Right atrium auricular region (tissue), 2 donors: ENCODE measurements around the gene SLAMF1. TPM values are rescaled to one million over a fixed set of nuclear protein-coding genes. Genes with fewer than 3 reads are reported as not detected.
"Not testable (repeated sequence)": the region's sequence is repeated elsewhere in the genome, so short reads cannot be mapped to it uniquely, and the experiment has no call there.

Source experiments
- DNase-seq: peaks from one replicate; pipeline ENCODE4 v3.0.0-alpha.2; 2019; ENCODE audit warnings: low spot score
- H3K27ac ChIP-seq, 2 donors: fragments of 200-600 bp; sonication (generic); 1 replicate in 1 of 2; 2 replicates in 1 of 2; pipeline ENCODE4 v1.5.1; 2016 to 2019
- H3K27me3 ChIP-seq, 2 donors: fragments of 200-600 bp; sonication (generic); one replicate each; pipeline versions ENCODE4 v1.5.1 to v1.6.0; 2017 to 2019
- H3K36me3 ChIP-seq: fragments of 200-600 bp; sonication (generic); one replicate; pipeline ENCODE4 v1.5.1; 2016
- H3K4me1 ChIP-seq, 2 donors: fragments of 200-600 bp; sonication (generic); one replicate each; pipeline versions ENCODE4 v1.5.1 to v1.6.0; 2017 to 2019
- H3K4me3 ChIP-seq, 2 donors: fragments of 200-600 bp; sonication (generic); 1 replicate in 1 of 2; 2 replicates in 1 of 2; pipeline ENCODE4 v1.5.1; 2017 to 2019; ENCODE audit warnings: mild to moderate bottlenecking in 1 of 2, moderate library complexity in 1 of 2
- H3K9me3 ChIP-seq, 2 donors: fragments of 200-600 bp; sonication (generic); one replicate each; pipeline ENCODE4 v1.5.1; 2019
- total RNA-seq, 2 donors: library from RNA; depleted of rRNA; stranded (reverse); fragments of >200 nt; gene quantifications; one replicate each; pipeline ENCODE4 v1.1.0, GENCODE V29; 2016
- TF ChIP-seq, protein P1 (sequence below), 2 donors: fragments of 200-600 bp; sonication (generic); IDR thresholded peaks; one replicate each; pipeline ENCODE4 v1.5.1; 2019; ENCODE audit warnings: antibody characterized with exemption in 2 of 2

Gene SLAMF1
- total RNA-seq, 2 donors from 2014 or later = 0.11 to 0.31 TPM

DNA sequence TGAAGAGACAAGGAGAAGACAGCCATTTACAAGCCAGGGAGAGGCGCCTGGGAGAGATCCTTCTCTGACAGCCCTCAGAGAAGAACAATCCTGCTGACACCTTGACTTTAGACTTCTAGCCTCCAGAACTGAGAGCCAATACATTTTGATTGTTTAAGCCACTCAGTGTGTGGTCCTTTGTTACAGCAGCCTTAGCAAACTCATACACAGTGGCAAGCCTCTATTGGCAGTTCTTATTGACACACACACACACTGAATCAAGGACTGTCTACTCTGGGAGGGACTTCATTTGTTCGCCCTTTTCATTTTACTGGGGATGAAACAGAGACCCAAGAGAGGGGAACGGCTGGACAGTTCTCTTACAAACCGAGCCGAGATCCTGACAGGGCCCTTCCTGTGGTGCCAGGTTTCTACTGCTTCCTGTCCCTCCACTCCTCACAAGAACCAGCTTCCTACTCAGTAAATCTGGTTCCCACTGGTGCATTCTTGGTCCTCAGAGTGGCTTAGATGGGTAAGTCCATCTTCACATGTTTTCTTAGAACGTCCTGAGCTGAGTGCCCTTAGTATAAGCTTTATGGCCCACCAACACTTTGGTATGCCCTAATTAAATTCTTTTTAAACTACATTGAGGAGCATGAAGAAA is 14.7 kb downstream of the SLAMF1 start:
- Histone ChIP-seq H3K4me1 (no peaks in the 10 kb centered on the region), H3K9me3 (no peaks in the 10 kb centered on the region), H3K4me3 (no peak overlapping the region), H3K27me3 (no peaks in the 10 kb centered on the region), H3K36me3 (no peaks in the 10 kb centered on the region), H3K27ac (no peak overlapping the region)
- TF ChIP-seq, protein P1, sequence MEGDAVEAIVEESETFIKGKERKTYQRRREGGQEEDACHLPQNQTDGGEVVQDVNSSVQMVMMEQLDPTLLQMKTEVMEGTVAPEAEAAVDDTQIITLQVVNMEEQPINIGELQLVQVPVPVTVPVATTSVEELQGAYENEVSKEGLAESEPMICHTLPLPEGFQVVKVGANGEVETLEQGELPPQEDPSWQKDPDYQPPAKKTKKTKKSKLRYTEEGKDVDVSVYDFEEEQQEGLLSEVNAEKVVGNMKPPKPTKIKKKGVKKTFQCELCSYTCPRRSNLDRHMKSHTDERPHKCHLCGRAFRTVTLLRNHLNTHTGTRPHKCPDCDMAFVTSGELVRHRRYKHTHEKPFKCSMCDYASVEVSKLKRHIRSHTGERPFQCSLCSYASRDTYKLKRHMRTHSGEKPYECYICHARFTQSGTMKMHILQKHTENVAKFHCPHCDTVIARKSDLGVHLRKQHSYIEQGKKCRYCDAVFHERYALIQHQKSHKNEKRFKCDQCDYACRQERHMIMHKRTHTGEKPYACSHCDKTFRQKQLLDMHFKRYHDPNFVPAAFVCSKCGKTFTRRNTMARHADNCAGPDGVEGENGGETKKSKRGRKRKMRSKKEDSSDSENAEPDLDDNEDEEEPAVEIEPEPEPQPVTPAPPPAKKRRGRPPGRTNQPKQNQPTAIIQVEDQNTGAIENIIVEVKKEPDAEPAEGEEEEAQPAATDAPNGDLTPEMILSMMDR (IDR thresholded peaks at IDR 0.05) = no peak
- no peak for DNase-seq

DNA sequence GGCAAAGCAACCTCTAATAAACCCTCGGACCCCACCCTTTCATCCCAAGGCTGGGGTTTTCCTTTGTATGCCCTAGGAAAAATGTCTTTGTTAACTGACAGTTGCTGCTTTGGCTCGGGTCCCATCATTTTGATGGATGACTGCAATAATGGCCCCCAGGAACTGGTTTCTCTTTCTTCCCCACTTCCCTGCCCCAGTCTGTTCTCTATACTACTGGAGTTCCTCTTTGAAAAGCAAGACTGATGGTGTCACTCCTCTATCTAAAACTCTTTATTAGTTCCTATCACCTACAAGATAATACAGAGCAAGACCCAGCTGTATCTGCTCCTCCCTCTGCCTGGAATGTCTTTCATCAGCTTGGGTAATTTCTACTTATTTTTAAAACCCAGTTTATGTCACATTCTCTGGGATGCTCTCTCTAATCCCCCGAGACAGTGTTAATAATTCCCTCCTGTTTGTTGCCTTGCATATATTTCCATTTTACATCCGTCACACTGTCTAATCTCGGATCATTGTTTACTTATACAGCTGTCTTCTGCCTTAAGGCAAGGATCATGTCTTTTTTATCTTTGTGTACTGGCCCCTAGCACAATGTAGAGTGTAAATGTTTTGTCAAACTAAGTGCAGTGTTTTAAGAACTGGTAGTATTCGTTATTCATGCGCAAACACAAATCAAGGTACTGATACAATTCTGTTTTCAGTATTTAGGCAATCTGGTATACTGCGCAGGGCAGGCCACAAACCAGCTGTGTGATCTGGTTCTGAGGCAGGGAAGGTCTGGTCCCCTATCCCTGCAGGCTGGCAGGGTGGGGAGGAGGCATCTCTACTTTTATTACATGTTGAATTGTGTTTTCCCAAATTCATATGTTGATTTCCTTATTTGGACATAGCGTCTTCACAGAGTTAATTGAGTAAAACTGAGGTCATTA is 16.1 kb downstream of the SLAMF1 start:
- H3K27me3 ChIP-seq = no peaks in the 10 kb centered on the region
- TF ChIP-seq, protein P1 (IDR thresholded peaks at IDR 0.05) = no peak
- H3K27ac ChIP-seq = no peak overlapping the region
- H3K4me3 ChIP-seq = no peak overlapping the region
- no peak for DNase-seq
- no peaks in the 10 kb centered on the region for H3K4me1 ChIP-seq
- H3K9me3 ChIP-seq = no peaks in the 10 kb centered on the region
- H3K36me3 ChIP-seq = no peaks in the 10 kb centered on the region

DNA sequence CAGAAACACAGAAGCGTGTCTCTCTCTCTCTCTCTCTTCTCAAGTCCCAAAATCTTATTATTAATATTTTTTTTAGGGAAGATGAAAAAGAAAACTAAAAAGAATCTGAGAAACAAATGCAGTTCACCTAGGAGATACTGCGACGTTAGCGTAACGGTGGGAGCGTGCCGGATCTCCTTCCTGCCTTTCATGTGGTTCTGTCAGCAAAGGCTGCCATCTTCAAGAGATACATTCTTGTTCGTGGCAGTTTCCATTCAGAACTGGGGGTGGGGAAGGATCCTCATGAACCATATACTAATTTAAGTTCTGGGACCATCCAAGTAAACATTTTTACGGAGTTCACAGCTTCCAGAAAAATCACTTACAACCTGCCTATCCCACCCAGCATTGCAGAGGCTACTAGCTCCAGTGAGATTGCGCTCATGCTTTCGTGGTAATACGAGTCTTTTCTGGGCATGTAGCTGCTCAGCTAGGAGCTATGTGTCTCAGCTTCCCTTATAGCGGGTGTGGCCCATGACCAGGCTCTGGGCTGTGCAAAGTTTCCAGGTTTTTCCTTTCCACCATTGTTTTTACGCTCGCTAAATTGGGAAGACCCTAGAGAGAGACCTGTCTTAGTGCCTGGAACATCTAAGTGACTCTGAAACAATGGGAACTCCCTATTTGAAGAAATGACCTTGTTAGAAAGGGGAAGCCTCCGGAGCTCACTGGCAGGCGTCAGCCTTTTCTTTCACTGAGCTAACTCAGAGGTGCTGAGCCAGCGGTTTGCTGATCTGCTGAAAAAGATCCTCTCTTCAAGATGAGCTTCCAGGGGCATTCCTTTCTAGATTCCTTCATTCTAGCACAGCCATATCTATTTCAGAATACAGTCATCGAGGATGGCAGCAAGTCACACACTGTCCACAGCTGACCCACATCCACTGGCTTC is 17.3 kb downstream of the SLAMF1 start:
- no peak overlapping the region for H3K27ac ChIP-seq
- no peaks in the 10 kb centered on the region for H3K9me3 ChIP-seq
- no peaks in the 10 kb centered on the region for H3K27me3 ChIP-seq
- TF ChIP-seq, protein P1 (IDR thresholded peaks at IDR 0.05) = no peak
- no peak for DNase-seq
- H3K36me3 ChIP-seq = no peaks in the 10 kb centered on the region
- H3K4me1 ChIP-seq = no peaks in the 10 kb centered on the region
- no peak overlapping the region for H3K4me3 ChIP-seq

DNA sequence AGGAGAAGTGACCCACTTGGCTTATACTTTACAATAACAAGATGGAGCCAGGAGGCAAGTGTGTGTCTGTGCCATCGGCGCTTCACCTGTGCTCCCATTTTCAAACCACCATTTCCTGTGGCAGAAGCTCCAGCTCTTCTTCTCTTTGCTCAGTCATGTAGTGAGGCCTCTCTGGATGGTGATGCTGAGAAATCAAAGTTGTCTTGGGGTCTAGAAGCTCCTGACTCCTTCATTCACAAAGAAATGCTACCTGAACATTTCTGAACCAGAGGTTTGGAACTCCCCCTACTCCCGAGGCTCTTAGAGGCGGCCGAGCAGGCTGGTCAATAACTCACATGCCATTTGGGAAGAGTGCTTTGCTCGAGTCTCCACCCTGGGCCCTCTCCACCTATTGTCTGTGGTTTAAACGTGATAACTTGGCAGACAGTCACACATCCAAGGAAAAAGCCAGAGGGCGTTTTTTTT is 18.0 kb downstream of the SLAMF1 start:
- H3K27me3 ChIP-seq = no peaks in the 10 kb centered on the region
- TF ChIP-seq, protein P1 (IDR thresholded peaks at IDR 0.05) = no peak
- no peaks in the 10 kb centered on the region for H3K36me3 ChIP-seq
- no peak for DNase-seq
- H3K27ac ChIP-seq = no peak overlapping the region
- H3K4me3 ChIP-seq = no peak overlapping the region
- H3K4me1 ChIP-seq = no peaks in the 10 kb centered on the region
- H3K9me3 ChIP-seq = no peaks in the 10 kb centered on the region

DNA sequence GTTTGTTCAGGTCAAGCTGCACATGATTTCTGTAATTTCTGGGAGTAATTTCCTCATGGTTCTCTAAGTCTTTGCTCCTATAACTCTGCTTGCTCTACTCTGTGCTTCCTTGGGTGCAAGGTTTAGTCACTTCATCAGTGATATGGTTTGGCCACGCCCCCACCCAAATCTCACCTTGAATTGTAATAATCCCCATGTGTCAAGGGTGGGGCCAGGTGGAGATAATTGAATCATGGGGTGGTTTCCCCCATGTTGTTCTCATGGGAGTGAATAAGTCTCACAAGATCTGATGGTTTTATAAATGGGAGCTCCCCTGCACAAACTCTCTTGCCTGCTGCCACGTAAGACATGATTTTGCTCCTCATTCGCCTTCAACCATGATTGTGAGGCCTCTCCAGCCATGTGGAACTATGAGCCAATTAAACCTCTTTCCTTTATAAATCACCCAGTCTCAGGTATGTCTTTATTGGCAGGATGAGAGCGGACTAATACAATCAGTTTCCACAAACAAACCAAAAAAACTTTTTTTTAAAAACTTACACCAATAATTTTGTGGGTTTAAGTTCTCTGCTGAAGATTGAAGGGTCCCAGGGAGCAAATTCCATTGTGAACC is 19.1 kb downstream of the SLAMF1 start:
- not testable (repeated sequence) for H3K27me3 ChIP-seq, H3K9me3 ChIP-seq, H3K4me3 ChIP-seq, DNase-seq, H3K36me3 ChIP-seq, H3K4me1 ChIP-seq, H3K27ac ChIP-seq
